ENCODE data around the gene ACTN4. TPM values are rescaled to one million over a fixed set of nuclear protein-coding genes. Genes with fewer than 3 reads are reported as not detected.

ACTN4 gene
- total and polyA plus RNA-seq, 2 of the 4 experiments (the other 2 are of a cell fraction) = 541 to 659 TPM

GRCh38 chr19:38781058-38781457 is 133.6 kb downstream of the ACTN4 start:
- Histone ChIP-seq H4K91ac (ENCODE audit: insufficient read depth, low read depth, low read length) (no peak overlapping the region), H3K14ac (replicated peaks; ENCODE audit: low read depth, low read length) (no peak overlapping the region), H3K27ac (ENCODE audit: insufficient read depth, low read length) (no peak overlapping the region), H4K5ac (ENCODE audit: low read depth, low read length) (no peak overlapping the region), H3K4me3 (ENCODE audit: insufficient read depth, low read depth, low read length) (no peak overlapping the region), H3K9me1 (ENCODE audit: insufficient read depth, low read length) (no peaks in the 10 kb centered on the region), H3K23ac (ENCODE audit: low read depth, low read length) (no peak overlapping the region), H3K4me1 (ENCODE audit: control insufficient read depth, insufficient read depth, low read length) (no peaks in the 10 kb centered on the region), H2BK120ac (ENCODE audit: low read depth, low read length) (no peak overlapping the region), H3K4ac (ENCODE audit: low read depth, low read length) (no peak overlapping the region), H2AFZ (replicated peaks; ENCODE audit: low read length, poor library complexity) (no peak overlapping the region), H3K56ac (ENCODE audit: extremely low read depth, insufficient read depth, low read length) (no peak overlapping the region), H2BK5ac (ENCODE audit: low read depth, low read length, poor library complexity, severe bottlenecking) (no peak overlapping the region), H2AK9ac (replicated peaks; ENCODE audit: low read depth, low read length, poor library complexity) (no peak overlapping the region), H4K20me1 (ENCODE audit: insufficient read depth, low read length) (no peaks in the 10 kb centered on the region), H3K27me3 (ENCODE audit: control insufficient read depth, insufficient read depth, low read length) (peaks cover 17% of the 10 kb centered on the region), H2BK20ac (ENCODE audit: low read depth, low read length) (no peak overlapping the region), H3K9me3 (ENCODE audit: control insufficient read depth, insufficient read depth, low read length) (no peaks in the 10 kb centered on the region), H3K4me2 (ENCODE audit: low read depth, low read length) (no peak overlapping the region), H3K18ac (ENCODE audit: low read depth, low read length) (no peak overlapping the region), H2AK5ac (ENCODE audit: low read depth, low read length) (no peak overlapping the region), H4K8ac (ENCODE audit: low read depth in 2 of 2, low read length in 2 of 2) (no peak overlapping the region), H2BK15ac (ENCODE audit: low read depth, low read length) (no peak overlapping the region), H3K36me3 (ENCODE audit: control insufficient read depth, insufficient read depth, low read length) (no peaks in the 10 kb centered on the region), H3K9ac (ENCODE audit: low read depth, low read length) (no peak overlapping the region), H3K79me1 (ENCODE audit: low read depth in 1 of 2, low read length in 2 of 2) (no peaks in the 10 kb centered on the region)
- no CpG with 5 or more reads among the region's 7 CpGs for WGBS, 2 experiments (ENCODE audit: extremely low coverage in 2 of 2, insufficient read length in 1 of 2)
- ChIA-PET POLR2A (ENCODE audit: unreplicated experiment) (no interaction called here), CTCF (no interaction called here)
- no TSS peak for BruUV-seq (replicated peaks)
- no peak for DNase-seq
- dilution Hi-C loops (cut with HindIII; ENCODE audit: low sequenced_read_pairs, unreplicated experiment) (no loop called here), in situ Hi-C loops (cut with MboI; ENCODE audit: low sequenced_read_pairs) (no loop called here), intact Hi-C loops (cut with micrococcal nuclease) (no loop called here)
- no peak for ATAC-seq (ENCODE audit: low read depth)
- no peak for TF ChIP-seq CTCF (conservative IDR thresholded peaks at IDR 0.05; ENCODE audit: low read depth, low read length)
- no peak for TF ChIP-seq BHLHE40 (IDR thresholded peaks at IDR 0.05; ENCODE audit: low read depth, low read length)
- no peak for TF ChIP-seq POLR2A (IDR thresholded peaks at IDR 0.05; ENCODE audit: low read depth, low read length)
- TF ChIP-seq USF2 (IDR thresholded peaks at IDR 0.05; ENCODE audit: low read depth, low read length) = no peak
- no peak for TF ChIP-seq NFE2L2 (IDR thresholded peaks at IDR 0.05; ENCODE audit: low read depth, low read length)
- no peak for TF ChIP-seq MAFK (IDR thresholded peaks at IDR 0.05; ENCODE audit: low read depth, low read length)
- no peak for TF ChIP-seq ELK1 (IDR thresholded peaks at IDR 0.05; ENCODE audit: borderline replicate concordance, low read depth, low read length)
- TF ChIP-seq RCOR1 (IDR thresholded peaks at IDR 0.05; ENCODE audit: insufficient replicate concordance, low read length) = no peak
- no peak for TF ChIP-seq MAZ (IDR thresholded peaks at IDR 0.05; ENCODE audit: borderline replicate concordance, low read depth, low read length)
- TF ChIP-seq CHD1 (IDR thresholded peaks at IDR 0.05; ENCODE audit: low read depth, low read length) = no peak
- TF ChIP-seq CEBPB (IDR thresholded peaks at IDR 0.05; ENCODE audit: low read depth, low read length) = no peak
- no peak for TF ChIP-seq RAD21 (IDR thresholded peaks at IDR 0.05; ENCODE audit: low read length)
- no peak for TF ChIP-seq RFX5 (IDR thresholded peaks at IDR 0.05; ENCODE audit: low read depth, low read length)
- no peak for TF ChIP-seq FOS (IDR thresholded peaks at IDR 0.05; ENCODE audit: low read depth, low read length)
- TF ChIP-seq MXI1 (IDR thresholded peaks at IDR 0.05; ENCODE audit: borderline replicate concordance, low read depth, low read length) = no peak
- TF ChIP-seq SMC3 (IDR thresholded peaks at IDR 0.05; ENCODE audit: low read depth, low read length) = no peak

Data from IMR-90 (cell line).